Fibroblast of lung (primary cell): ENCODE measurements around the gene SUMO2. TPM values are rescaled to one million over a fixed set of nuclear protein-coding genes. Genes with fewer than 3 reads are reported as not detected.

Experiments
- DNase-seq, 2 donors: peaks; one replicate each; pipeline versions ENCODE4 v3.0.0 to v3.0.0-alpha.2; 2010; ENCODE audit warnings: low read depth in 2 of 2
- H2AFZ ChIP-seq: 2 replicates; pipeline ENCODE4 v1.5.1; 2012; ENCODE audit warnings: low read length, control low read depth, inconsistent platforms
- H3K27ac ChIP-seq: 2 replicates; pipeline ENCODE4 v1.5.1; 2011; ENCODE audit warnings: low read length, control low read depth; ENCODE audit not compliant: insufficient read depth
- H3K27me3 ChIP-seq: 2 replicates; pipeline ENCODE4 v1.5.1; 2011; ENCODE audit warnings: mild to moderate bottlenecking, low read length; ENCODE audit not compliant: control insufficient read depth, insufficient read depth
- H3K36me3 ChIP-seq: 2 replicates; pipeline ENCODE4 v1.5.1; 2011; ENCODE audit warnings: low read length; ENCODE audit not compliant: control insufficient read depth, insufficient read depth
- H3K4me1 ChIP-seq: 2 replicates; pipeline ENCODE4 v1.5.1; 2011; ENCODE audit warnings: low read length; ENCODE audit not compliant: control insufficient read depth, insufficient read depth; ENCODE audit errors: extremely low read depth
- H3K4me2 ChIP-seq: 2 replicates; pipeline ENCODE4 v1.5.1; 2011; ENCODE audit warnings: low read length, control low read depth; ENCODE audit not compliant: insufficient read depth; ENCODE audit errors: extremely low read depth
- H3K4me3 ChIP-seq, 4 experiments: fragments of 200-600 bp in 1 of 4; sonication (generic) in 1 of 4; replicated peaks in 1 of 4; 2 replicates each; pipeline ENCODE4 v1.5.1; 2011 to 2016; ENCODE audit warnings: low read length in 4 of 4, low read depth in 3 of 4, mild to moderate bottlenecking in 3 of 4, control low read depth in 2 of 4, inconsistent platforms in 1 of 4, mixed read lengths in 1 of 4; ENCODE audit not compliant: insufficient read depth in 1 of 4; ENCODE audit errors: control extremely low read depth in 1 of 4
- H3K79me2 ChIP-seq: 2 replicates; pipeline ENCODE4 v1.5.1; 2012; ENCODE audit warnings: mild to moderate bottlenecking, low read length, inconsistent platforms; ENCODE audit not compliant: control insufficient read depth, insufficient read depth
- H3K9ac ChIP-seq: 2 replicates; pipeline ENCODE4 v1.5.1; 2011; ENCODE audit warnings: mild to moderate bottlenecking, low read length, control low read depth; ENCODE audit not compliant: insufficient read depth
- H3K9me3 ChIP-seq: 2 replicates; pipeline ENCODE4 v1.5.1; 2012; ENCODE audit warnings: low read depth, low read length; ENCODE audit not compliant: control insufficient read depth, insufficient read depth
- H4K20me1 ChIP-seq: 2 replicates; pipeline ENCODE4 v1.5.1; 2011; ENCODE audit warnings: low read length; ENCODE audit not compliant: control insufficient read depth, insufficient read depth; ENCODE audit errors: extremely low read depth
- CTCF ChIP-seq, 2 donors: IDR thresholded peaks in 1 of 2; conservative IDR thresholded peaks in 1 of 2; 1 replicate in 1 of 2; 2 replicates in 1 of 2; pipeline ENCODE4 v1.5.1; 2011 to 2012; ENCODE audit warnings: low read length in 2 of 2, control low read depth in 1 of 2, inconsistent platforms in 1 of 2, low read depth in 1 of 2, mild to moderate bottlenecking in 1 of 2
- EZH2 ChIP-seq: IDR thresholded peaks from 2 replicates; pipeline ENCODE4 v1.5.1; 2012; ENCODE audit warnings: low read length, control low read depth, mild to moderate bottlenecking; ENCODE audit errors: missing control alignments
- polyA plus RNA-seq, 2 donors: library from polyadenylated mRNA; depleted of rRNA in 1 of 2; stranded (reverse) in 1 of 2; unstranded in 1 of 2; fragments of >200 nt; gene quantifications; 2 replicates each; pipeline ENCODE4 v1.2.1, GENCODE V29; 2011 to 2012; ENCODE audit warnings: missing spikeins in 1 of 2
- total RNA-seq: library from RNA; depleted of rRNA; stranded (reverse); fragments of >200 nt; gene quantifications from 2 replicates; pipeline ENCODE4 v1.2.1, GENCODE V29; 2014

Gene SUMO2
- total and polyA plus RNA-seq, 2 donors (not counting 1 experiment from before 2014, with no cell fraction given): 122 to 191 TPM

DNA sequence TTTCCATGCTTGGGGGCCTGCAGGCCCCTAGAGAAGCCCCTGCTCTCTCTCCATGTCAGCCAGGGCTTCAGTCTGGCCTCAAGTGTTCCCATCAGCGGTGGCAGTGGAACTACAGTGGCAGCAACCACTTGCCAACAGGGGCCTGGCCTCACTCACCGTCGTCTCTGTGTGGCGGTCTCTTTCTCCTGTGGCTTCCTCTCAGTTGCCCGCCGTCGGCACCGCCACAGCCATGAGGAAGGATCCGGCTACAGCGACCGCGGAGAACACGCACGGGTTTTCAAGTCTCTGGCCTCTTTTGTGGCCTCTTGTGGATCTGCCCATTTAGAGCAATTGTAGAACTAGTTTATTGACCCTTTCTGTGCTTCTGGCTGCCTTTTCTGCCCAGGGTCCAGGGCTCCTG lies 64.5 kb downstream of the SUMO2 start:
- Histone ChIP-seq H3K4me3 (no peak overlapping the region), H3K9me3 (no peaks in the 10 kb centered on the region), H3K79me2 (no peaks in the 10 kb centered on the region), H3K27me3 (no peaks in the 10 kb centered on the region), H3K4me2 (no peak overlapping the region), H3K9ac (no peak overlapping the region), H4K20me1 (no peaks in the 10 kb centered on the region), H3K36me3 (no peaks in the 10 kb centered on the region), H3K4me1 (peaks cover 4% of the 10 kb centered on the region), H2AFZ (no peak overlapping the region), H3K27ac (no peak overlapping the region)
- no peak for DNase-seq
- TF ChIP-seq EZH2: no peak
- no peak for TF ChIP-seq CTCF (conservative IDR thresholded peaks at IDR 0.05 in 1 of 2, IDR thresholded peaks at IDR 0.05 in 1 of 2; ENCODE audit: low read depth in 1 of 2, low read length in 2 of 2)

- Histone ChIP-seq H2AFZ (no peak overlapping the region), H3K27me3 (no peaks in the 10 kb centered on the region), H3K4me3 (no peak overlapping the region), H3K79me2 (no peaks in the 10 kb centered on the region), H3K9me3 (no peaks in the 10 kb centered on the region), H4K20me1 (no peaks in the 10 kb centered on the region), H3K36me3 (no peaks in the 10 kb centered on the region), H3K4me2 (no peak overlapping the region), H3K27ac (no peak overlapping the region), H3K4me1 (peaks cover 4% of the 10 kb centered on the region), H3K9ac (no peak overlapping the region)
- DNase-seq: peak in 1 of 2 donors; percentile 38
- no peak for TF ChIP-seq CTCF (conservative IDR thresholded peaks at IDR 0.05 in 1 of 2, IDR thresholded peaks at IDR 0.05 in 1 of 2; ENCODE audit: low read depth in 1 of 2, low read length in 2 of 2)
- TF ChIP-seq EZH2: no peak
These were observed 66.0 kb downstream of the SUMO2 start for GRCh38 chr17:75116737-75117136.

Other genes with a start within 250 kb of the SUMO2 start
- gene OTOP3, start 247.1 kb downstream of the SUMO2 start, total RNA-seq: not detected in 2 replicates
- gene OTOP3, start 247.1 kb downstream of the SUMO2 start, polyA plus RNA-seq: not detected in 2 replicates
- under 0.01 and 0.17 TPM in 2 replicates for gene HID1, start 210.2 kb downstream of the SUMO2 start, total RNA-seq
- gene HID1, start 210.2 kb downstream of the SUMO2 start, polyA plus RNA-seq: 0.23 and 0.27 TPM in 2 replicates
- 6.7 and 12.2 TPM in 2 replicates for gene CDR2L, start 195.3 kb downstream of the SUMO2 start, total RNA-seq
- 8.5 and 9.7 TPM in 2 replicates for gene CDR2L, start 195.3 kb downstream of the SUMO2 start, polyA plus RNA-seq
- gene MRPL58, start 170.3 kb downstream of the SUMO2 start, total RNA-seq: 26.5 and 35.2 TPM in 2 replicates
- gene MRPL58, start 170.3 kb downstream of the SUMO2 start, polyA plus RNA-seq: 49.1 and 60.8 TPM in 2 replicates
- 258 and 317 TPM in 2 replicates for gene ATP5PD, start 136.0 kb downstream of the SUMO2 start, total RNA-seq
- 442 and 521 TPM in 2 replicates for gene ATP5PD, start 136.0 kb downstream of the SUMO2 start, polyA plus RNA-seq
- 17.5 and 17.7 TPM in 2 replicates for gene KCTD2, start 135.7 kb downstream of the SUMO2 start, total RNA-seq
- gene KCTD2, start 135.7 kb downstream of the SUMO2 start, polyA plus RNA-seq: 29.5 and 35.8 TPM in 2 replicates
- 3.6 and 8.4 TPM in 2 replicates for gene SLC16A5, start 95.0 kb downstream of the SUMO2 start, total RNA-seq
- gene SLC16A5, start 95.0 kb downstream of the SUMO2 start, polyA plus RNA-seq: 1.5 and 2.4 TPM in 2 replicates
- gene ARMC7, start 73.0 kb downstream of the SUMO2 start, total RNA-seq: 2.8 and 3.1 TPM in 2 replicates
- 5.7 and 5.9 TPM in 2 replicates for gene ARMC7, start 73.0 kb downstream of the SUMO2 start, polyA plus RNA-seq
- 25.7 and 29.9 TPM in 2 replicates for gene NT5C, start 51.2 kb downstream of the SUMO2 start, total RNA-seq
- 18.6 and 21.6 TPM in 2 replicates for gene NT5C, start 51.2 kb downstream of the SUMO2 start, polyA plus RNA-seq
- gene JPT1, start 28.4 kb downstream of the SUMO2 start, total RNA-seq: 51.9 and 78.8 TPM in 2 replicates
- 142 and 271 TPM in 2 replicates for gene JPT1, start 28.4 kb downstream of the SUMO2 start, polyA plus RNA-seq
- 18.5 and 21.3 TPM in 2 replicates for gene NUP85, start 22.7 kb upstream of the SUMO2 start, total RNA-seq
- gene NUP85, start 22.7 kb upstream of the SUMO2 start, polyA plus RNA-seq: 29.6 and 49.1 TPM in 2 replicates
- 8.0 and 13.0 TPM in 2 replicates for gene GGA3, start 78.6 kb upstream of the SUMO2 start, total RNA-seq
- gene GGA3, start 78.6 kb upstream of the SUMO2 start, polyA plus RNA-seq: 14.4 and 21.8 TPM in 2 replicates
- 44.7 and 51.5 TPM in 2 replicates for gene MRPS7, start 78.9 kb upstream of the SUMO2 start, total RNA-seq
- 44.2 and 62.8 TPM in 2 replicates for gene MRPS7, start 78.9 kb upstream of the SUMO2 start, polyA plus RNA-seq
- 5.6 and 6.3 TPM in 2 replicates for gene MIF4GD, start 88.3 kb upstream of the SUMO2 start, total RNA-seq
- 10.3 and 11.4 TPM in 2 replicates for gene MIF4GD, start 88.3 kb upstream of the SUMO2 start, polyA plus RNA-seq
- gene SLC25A19, start 106.5 kb upstream of the SUMO2 start, total RNA-seq: 7.4 and 9.7 TPM in 2 replicates
- 5.1 and 8.4 TPM in 2 replicates for gene SLC25A19, start 106.5 kb upstream of the SUMO2 start, polyA plus RNA-seq
- gene GRB2, start 222.7 kb upstream of the SUMO2 start, total RNA-seq: 56.0 and 68.9 TPM in 2 replicates
- gene GRB2, start 222.7 kb upstream of the SUMO2 start, polyA plus RNA-seq: 69.7 and 79.8 TPM in 2 replicates